ENCODE data around the gene LTA4H. TPM values are rescaled to one million over a fixed set of nuclear protein-coding genes. Genes with fewer than 3 reads are reported as not detected.
"Not testable (repeated sequence)": the region's sequence is repeated elsewhere in the genome, so short reads cannot be mapped to it uniquely, and the experiment has no call there.

The LTA4H gene
- total and polyA plus RNA-seq, 5 donors = 36.8 to 57.0 (median 43.8) TPM

GRCh38 chr12:96070670-96071279 lies 35.4 kb upstream of the LTA4H start:
- no peak overlapping the region for H3K27ac ChIP-seq (ENCODE audit: low read length)
- no peak overlapping the region for H3K4me3 ChIP-seq (ENCODE audit: low read length)
- H3K4me1 ChIP-seq (ENCODE audit: control insufficient read depth, insufficient read depth, low read length) = no peaks in the 10 kb centered on the region
- DNase-seq (no peak), ATAC-seq (peak; percentile 47 to 73)
- no peaks in the 10 kb centered on the region for H3K9me3 ChIP-seq (ENCODE audit: control insufficient read depth, low read length)
- WGBS = 34% methylated on average over 7 of the region's 7 CpGs
- H3K27me3 ChIP-seq (ENCODE audit: control insufficient read depth, insufficient read depth) = no peaks in the 10 kb centered on the region
- intact Hi-C loops (cut with DNase I) = loop anchor here in 1 of 4 donors (10.0 kb wide), 1 partner anchor 64 kb away; no protein-coding TSS in a partner anchor

- no peaks in the 10 kb centered on the region for H3K27me3 ChIP-seq (ENCODE audit: control insufficient read depth, insufficient read depth)
- ATAC-seq = no peak
- WGBS = 87% methylated on average over 7 of the region's 7 CpGs
- H3K4me1 ChIP-seq (ENCODE audit: control insufficient read depth, insufficient read depth, low read length) = no peaks in the 10 kb centered on the region
- no peaks in the 10 kb centered on the region for H3K9me3 ChIP-seq (ENCODE audit: control insufficient read depth, low read length)
- H3K4me3 ChIP-seq (ENCODE audit: low read length) = no peak overlapping the region
- H3K27ac ChIP-seq (ENCODE audit: low read length) = no peak overlapping the region
- no peak for DNase-seq
- intact Hi-C loops (cut with DNase I) = loop anchor here in 2 of 4 donors (10.0 kb wide), 2 partner anchors 65 to 445 kb away; no protein-coding TSS in a partner anchor
Measured at GRCh38 chr12:96069511-96070231, 34.3 kb upstream of the LTA4H start.

- WGBS = 83% methylated on average over 2 of the region's 2 CpGs
- Histone ChIP-seq H3K27ac (ENCODE audit: low read length) (no peak overlapping the region), H3K4me3 (ENCODE audit: low read length) (no peak overlapping the region), H3K27me3 (ENCODE audit: control insufficient read depth, insufficient read depth) (no peaks in the 10 kb centered on the region), H3K9me3 (ENCODE audit: control insufficient read depth, low read length) (no peaks in the 10 kb centered on the region), H3K4me1 (ENCODE audit: control insufficient read depth, insufficient read depth, low read length) (no peaks in the 10 kb centered on the region)
- intact Hi-C loops (cut with DNase I) = loop anchor here in 1 of 4 donors (10.0 kb wide), 1 partner anchor 446 kb away; no protein-coding TSS in a partner anchor
- DNase-seq (no peak), ATAC-seq (no peak)
Measured at GRCh38 chr12:96068636-96069035, 33.2 kb upstream of the LTA4H start.

- WGBS = 93% methylated on average over 5 of the region's 5 CpGs
- Histone ChIP-seq H3K27me3 (ENCODE audit: control insufficient read depth, insufficient read depth) (no peaks in the 10 kb centered on the region), H3K4me1 (ENCODE audit: control insufficient read depth, insufficient read depth, low read length) (no peaks in the 10 kb centered on the region), H3K9me3 (ENCODE audit: control insufficient read depth, low read length) (no peaks in the 10 kb centered on the region), H3K4me3 (ENCODE audit: low read length) (no peak overlapping the region), H3K27ac (ENCODE audit: low read length) (no peak overlapping the region)
- no peak for ATAC-seq
- intact Hi-C loops (cut with DNase I) = loop anchor here in 1 of 4 donors (10.0 kb wide), 1 partner anchor 447 kb away; no protein-coding TSS in a partner anchor
- no peak for DNase-seq
Measured at GRCh38 chr12:96068111-96068510, 32.7 kb upstream of the LTA4H start.

GRCh38 chr12:96065776-96066175 lies 30.4 kb upstream of the LTA4H start:
- H3K9me3 ChIP-seq (ENCODE audit: control insufficient read depth, low read length); H3K4me1 ChIP-seq (ENCODE audit: control insufficient read depth, insufficient read depth, low read length); H3K4me3 ChIP-seq (ENCODE audit: low read length); H3K27ac ChIP-seq (ENCODE audit: low read length); H3K27me3 ChIP-seq (ENCODE audit: control insufficient read depth, insufficient read depth); DNase-seq; ATAC-seq: not testable (repeated sequence)
- intact Hi-C loops (cut with DNase I) = loop anchor here in 2 of 4 donors (2.0 to 10.0 kb wide), 2 partner anchors 151 to 449 kb away; no protein-coding TSS in a partner anchor
- 97% methylated on average over 3 of the region's 3 CpGs for WGBS

- 76% methylated on average over 5 of the region's 5 CpGs for WGBS
- ATAC-seq = no peak
- no peak overlapping the region for H3K27ac ChIP-seq (ENCODE audit: low read length)
- no peak overlapping the region for H3K4me3 ChIP-seq (ENCODE audit: low read length)
- DNase-seq = no peak
- H3K4me1 ChIP-seq (ENCODE audit: control insufficient read depth, insufficient read depth, low read length) = no peaks in the 10 kb centered on the region
- H3K27me3 ChIP-seq (ENCODE audit: control insufficient read depth, insufficient read depth) = no peaks in the 10 kb centered on the region
- H3K9me3 ChIP-seq (ENCODE audit: control insufficient read depth, low read length) = no peaks in the 10 kb centered on the region
- intact Hi-C loops (cut with DNase I) = loop anchor here (2.0 to 10.0 kb wide), 4 partner anchors 152 to 452 kb away; no protein-coding TSS in a partner anchor
Measured at GRCh38 chr12:96064966-96065365, 29.6 kb upstream of the LTA4H start.

- Histone ChIP-seq H3K27me3 (ENCODE audit: control insufficient read depth, insufficient read depth) (no peaks in the 10 kb centered on the region), H3K27ac (ENCODE audit: low read length) (no peak overlapping the region), H3K4me1 (ENCODE audit: control insufficient read depth, insufficient read depth, low read length) (no peaks in the 10 kb centered on the region), H3K9me3 (ENCODE audit: control insufficient read depth, low read length) (no peaks in the 10 kb centered on the region), H3K4me3 (ENCODE audit: low read length) (no peak overlapping the region)
- 55% methylated on average over 2 of the region's 2 CpGs for WGBS
- DNase-seq (no peak), ATAC-seq (peak; percentile 32 to 40)
- intact Hi-C loops (cut with DNase I) = loop anchor here (2.0 to 10.0 kb wide), 4 partner anchors 153 to 453 kb away; no protein-coding TSS in a partner anchor
Measured at GRCh38 chr12:96064271-96064670, 28.9 kb upstream of the LTA4H start.

- WGBS = 75% methylated on average over 4 of the region's 4 CpGs
- intact Hi-C loops (cut with DNase I) = loop anchor here (2.0 to 10.0 kb wide), 4 partner anchors 154 to 454 kb away; no protein-coding TSS in a partner anchor
- ATAC-seq = no peak
Measured at GRCh38 chr12:96063046-96063445, 27.7 kb upstream of the LTA4H start.

GRCh38 chr12:96061864-96062453 lies 26.6 kb upstream of the LTA4H start:
- Histone ChIP-seq H3K27me3 (ENCODE audit: control insufficient read depth, insufficient read depth) (no peaks in the 10 kb centered on the region), H3K27ac (ENCODE audit: low read length) (no peak overlapping the region), H3K4me3 (ENCODE audit: low read length) (no peak overlapping the region), H3K9me3 (ENCODE audit: control insufficient read depth, low read length) (no peaks in the 10 kb centered on the region), H3K4me1 (ENCODE audit: control insufficient read depth, insufficient read depth, low read length) (no peaks in the 10 kb centered on the region)
- 36% methylated on average over 4 of the region's 4 CpGs for WGBS
- DNase-seq (peak; percentile 75 to 88 (median 76)), ATAC-seq (peak; percentile 83 to 88)
- intact Hi-C loops (cut with DNase I) = loop anchor here (2.0 to 10.0 kb wide), 4 partner anchors 155 to 455 kb away; no protein-coding TSS in a partner anchor

More at GRCh38 chr12:96063046-96063445, 27.7 kb upstream of the LTA4H start:
- no peaks in the 10 kb centered on the region for H3K4me1 ChIP-seq (ENCODE audit: control insufficient read depth, insufficient read depth, low read length)
- H3K9me3 ChIP-seq (ENCODE audit: control insufficient read depth, low read length) = no peaks in the 10 kb centered on the region
- no peak for DNase-seq
- no peaks in the 10 kb centered on the region for H3K27me3 ChIP-seq (ENCODE audit: control insufficient read depth, insufficient read depth)
- H3K4me3 ChIP-seq (ENCODE audit: low read length) = no peak overlapping the region
- no peak overlapping the region for H3K27ac ChIP-seq (ENCODE audit: low read length)

- 88% methylated on average over 3 of the region's 3 CpGs for WGBS
- Histone ChIP-seq H3K4me1 (ENCODE audit: control insufficient read depth, insufficient read depth, low read length) (no peaks in the 10 kb centered on the region), H3K27ac (ENCODE audit: low read length) (no peak overlapping the region), H3K9me3 (ENCODE audit: control insufficient read depth, low read length) (no peaks in the 10 kb centered on the region), H3K27me3 (ENCODE audit: control insufficient read depth, insufficient read depth) (no peaks in the 10 kb centered on the region), H3K4me3 (ENCODE audit: low read length) (no peak overlapping the region)
- DNase-seq = no peak
- intact Hi-C loops (cut with DNase I) = loop anchor here (5.0 to 10.0 kb wide), 3 partner anchors 156 to 456 kb away; no protein-coding TSS in a partner anchor
- ATAC-seq = no peak
Measured at GRCh38 chr12:96061323-96061722, 25.9 kb upstream of the LTA4H start.
